HG02884 (cell line): ENCODE data around the gene BAZ2B.

Experiments used
- ATAC-seq: cut with Tn5 transposase; IDR thresholded peaks from one replicate; pipeline ENCODE4 v1.9.1; 2021; ENCODE audit warnings: mild to moderate bottlenecking, moderate library complexity; ENCODE audit not compliant: unreplicated experiment

Gene BAZ2B

DNA sequence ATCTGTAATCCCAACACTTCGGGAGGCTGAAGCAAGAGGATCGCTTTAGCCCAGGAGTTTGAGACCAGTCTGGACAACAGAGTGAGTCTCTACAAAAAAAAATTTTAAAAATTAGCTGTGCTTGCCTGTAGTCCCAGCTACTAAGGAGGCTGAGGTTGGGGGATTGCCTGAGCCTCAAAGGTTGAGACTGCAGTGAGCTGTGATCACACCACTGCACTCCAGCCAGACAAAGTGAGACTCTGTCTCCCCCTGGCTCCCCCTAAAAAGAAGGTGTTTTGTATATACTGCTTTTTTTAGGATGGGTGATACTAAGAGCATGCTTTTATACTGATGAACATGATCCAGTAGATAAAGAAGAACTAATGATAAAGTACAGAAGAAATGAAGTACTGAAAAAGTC is 145.0 kb downstream of the BAZ2B start:
- no peak for ATAC-seq

DNA sequence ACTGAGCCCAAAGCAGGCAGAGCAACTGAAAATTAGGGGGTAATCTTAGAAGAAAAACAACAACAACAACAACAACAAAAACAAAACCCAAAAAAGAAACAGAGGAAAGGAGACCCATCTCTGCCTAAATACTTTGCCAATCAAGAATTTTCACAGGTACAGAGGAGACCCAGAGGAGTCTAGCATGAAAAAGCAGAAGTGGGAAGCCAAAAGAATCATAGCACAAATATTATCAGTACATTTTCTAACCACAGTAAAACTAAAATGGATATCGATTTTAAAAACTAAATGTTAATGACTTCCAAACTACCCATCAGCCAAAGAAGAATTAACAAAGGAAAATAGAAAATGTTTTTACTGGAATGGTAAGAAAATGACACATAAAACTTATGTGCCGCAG is 148.1 kb downstream of the BAZ2B start:
- ATAC-seq, result no peak

DNA sequence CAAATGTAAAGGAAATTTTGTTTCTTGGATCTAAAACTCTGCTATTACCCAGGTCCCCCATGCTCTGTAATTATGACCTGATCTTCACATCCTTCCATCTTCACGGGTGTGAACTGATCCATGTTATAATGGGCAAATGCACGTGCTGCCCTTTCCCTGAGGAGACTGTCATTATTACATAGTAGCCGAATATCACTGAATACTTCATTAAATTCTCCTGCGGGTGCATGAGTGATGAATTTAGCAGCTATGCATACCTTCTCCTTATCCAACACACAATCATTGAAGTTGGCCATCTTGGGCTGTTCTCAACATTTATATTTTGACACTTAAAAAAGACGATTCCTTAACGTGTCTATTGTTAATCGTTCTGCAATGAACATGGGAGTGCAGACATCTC is 153.4 kb downstream of the BAZ2B start:
- no peak for ATAC-seq

DNA sequence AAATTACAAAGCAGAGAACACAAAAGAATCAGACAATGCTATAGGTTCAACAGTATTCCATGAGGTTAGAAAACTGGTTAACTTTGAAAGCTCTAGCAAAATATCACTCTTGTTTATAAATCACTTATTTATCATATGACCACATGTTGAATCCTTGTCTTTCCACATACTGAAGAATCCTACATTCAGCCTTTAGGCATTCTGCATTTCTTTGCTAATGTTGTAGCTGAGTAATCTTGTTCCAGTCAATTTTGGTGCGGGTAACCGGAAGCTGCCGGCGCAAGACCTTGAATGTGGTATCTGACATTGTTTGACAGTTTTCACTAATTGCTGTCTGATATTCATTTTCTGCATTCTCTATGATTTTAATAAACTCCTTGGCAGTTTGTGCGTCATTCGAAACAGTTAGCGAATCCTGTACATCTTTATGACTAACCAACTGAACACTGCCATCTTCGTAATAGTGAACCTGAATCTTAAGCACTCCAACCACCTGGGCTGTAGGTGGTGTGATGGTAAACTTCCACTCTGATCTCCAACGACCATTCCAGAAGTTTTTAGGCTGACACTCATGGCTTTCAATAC is 154.1 kb downstream of the BAZ2B start:
- ATAC-seq, result no peak

DNA sequence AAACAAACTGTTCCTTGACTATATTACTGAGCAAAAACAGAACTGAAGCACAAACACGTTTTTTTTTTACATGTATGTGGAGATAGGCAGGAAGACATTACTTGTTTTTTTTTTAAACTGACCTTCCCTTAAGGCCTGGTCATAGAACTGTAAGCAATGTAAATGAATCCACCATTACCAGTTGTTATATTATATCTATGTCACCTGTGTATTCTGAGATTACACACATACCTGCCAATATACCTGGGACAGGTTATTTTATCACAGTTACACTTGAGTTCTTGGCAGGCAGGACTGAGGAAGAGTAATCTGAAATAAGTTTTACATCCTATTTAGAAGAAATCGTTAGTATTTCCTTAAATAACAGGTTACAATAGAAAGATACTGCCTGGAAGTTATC is 155.3 kb downstream of the BAZ2B start:
- no peak for ATAC-seq

DNA sequence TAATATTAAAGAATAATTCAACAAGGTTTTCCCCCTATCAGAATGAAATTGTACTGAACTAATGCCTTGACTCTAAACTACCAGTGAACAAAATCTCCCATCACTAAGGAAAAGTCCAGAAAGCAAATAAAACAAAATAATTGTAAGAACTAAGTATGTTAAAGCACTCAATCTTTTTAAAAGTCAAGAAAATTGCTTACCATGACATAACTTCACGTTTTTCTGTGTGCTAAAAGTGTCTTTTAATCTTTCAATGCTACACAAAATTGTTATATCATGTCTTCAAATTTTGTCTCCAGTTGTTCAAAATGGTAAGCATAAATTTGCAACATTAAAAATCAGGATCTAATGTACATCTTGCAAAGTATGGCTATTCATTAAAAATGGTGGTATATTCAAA is 156.1 kb downstream of the BAZ2B start:
- no peak for ATAC-seq

DNA sequence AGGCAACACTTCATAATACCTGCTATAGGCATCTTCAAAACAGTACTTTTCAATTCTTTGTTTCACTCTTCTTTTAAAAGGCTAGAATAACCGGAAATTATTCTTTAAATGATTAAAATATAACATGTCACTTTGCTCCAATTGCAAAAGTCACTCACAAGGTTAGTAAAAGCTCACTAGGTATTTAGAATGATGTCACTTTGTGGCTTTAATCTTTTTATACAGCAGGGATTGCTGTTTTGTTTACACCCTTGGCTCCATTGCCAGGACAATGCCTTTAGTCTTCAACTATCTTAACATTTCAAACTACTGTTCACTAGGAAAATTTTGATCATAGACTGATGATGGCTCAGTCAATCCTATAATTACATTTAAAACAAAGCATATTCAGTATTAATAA is 157.1 kb downstream of the BAZ2B start:
- no peak for ATAC-seq

DNA sequence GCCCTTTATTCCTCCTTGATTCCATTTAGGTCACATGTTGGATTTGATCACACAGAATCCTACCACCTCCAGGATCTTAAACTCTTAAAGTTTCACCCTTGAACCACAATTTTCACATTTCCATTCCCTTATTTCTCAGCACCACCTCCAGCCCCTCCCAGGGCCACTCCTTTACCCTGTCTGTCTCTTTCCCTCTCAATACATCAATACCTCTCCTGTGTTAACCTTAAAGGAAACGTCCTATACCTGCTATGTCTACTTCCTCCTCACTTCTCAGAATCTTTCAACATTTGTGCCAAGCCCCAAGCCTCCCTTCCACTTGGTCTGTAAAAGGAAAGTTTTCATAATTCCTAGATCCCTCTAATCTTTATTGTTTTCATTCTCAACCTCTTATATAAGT is 158.8 kb downstream of the BAZ2B start:
- no peak for ATAC-seq

DNA sequence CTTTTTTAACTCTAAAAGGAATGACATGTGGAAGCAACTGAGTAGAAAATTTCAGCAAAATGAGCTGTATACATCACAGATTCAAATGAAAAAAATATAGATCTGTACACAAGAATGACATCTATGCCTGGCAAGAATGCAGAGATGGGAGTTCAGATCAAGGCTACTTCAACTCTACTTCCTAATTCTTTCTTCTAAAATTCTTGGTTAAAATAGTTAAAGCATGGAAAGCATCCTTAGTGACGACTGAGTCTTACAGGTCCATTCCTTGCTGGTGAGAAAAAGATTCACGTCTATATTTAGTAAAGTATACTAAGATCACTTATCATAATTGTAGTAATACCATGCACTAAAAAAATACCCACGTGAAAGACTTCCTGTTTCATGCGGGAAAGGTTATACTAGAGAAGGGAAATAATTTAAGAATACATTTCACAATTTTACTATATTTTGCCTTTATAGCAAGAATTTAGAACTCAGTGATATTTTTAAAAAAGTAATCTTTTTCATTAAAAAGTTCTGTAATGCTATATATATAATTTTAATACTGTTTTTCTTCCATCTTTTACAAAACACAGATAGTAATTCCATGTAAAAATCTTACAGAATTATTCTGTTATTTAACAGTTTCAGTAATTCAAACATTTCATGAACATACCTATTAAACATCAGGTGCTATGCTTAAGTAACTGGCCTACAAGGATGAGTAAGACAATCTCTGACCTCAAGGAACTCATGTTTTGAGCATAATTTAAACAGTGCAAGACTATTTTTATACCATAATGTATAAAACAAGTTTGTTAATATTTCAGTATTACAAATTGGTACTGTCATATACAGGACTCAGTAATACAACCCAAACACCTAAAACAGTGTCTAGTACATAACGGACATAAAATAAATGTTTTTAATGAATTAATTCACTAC is 159.6 kb downstream of the BAZ2B start:
- ATAC-seq, result peak; percentile 62

DNA sequence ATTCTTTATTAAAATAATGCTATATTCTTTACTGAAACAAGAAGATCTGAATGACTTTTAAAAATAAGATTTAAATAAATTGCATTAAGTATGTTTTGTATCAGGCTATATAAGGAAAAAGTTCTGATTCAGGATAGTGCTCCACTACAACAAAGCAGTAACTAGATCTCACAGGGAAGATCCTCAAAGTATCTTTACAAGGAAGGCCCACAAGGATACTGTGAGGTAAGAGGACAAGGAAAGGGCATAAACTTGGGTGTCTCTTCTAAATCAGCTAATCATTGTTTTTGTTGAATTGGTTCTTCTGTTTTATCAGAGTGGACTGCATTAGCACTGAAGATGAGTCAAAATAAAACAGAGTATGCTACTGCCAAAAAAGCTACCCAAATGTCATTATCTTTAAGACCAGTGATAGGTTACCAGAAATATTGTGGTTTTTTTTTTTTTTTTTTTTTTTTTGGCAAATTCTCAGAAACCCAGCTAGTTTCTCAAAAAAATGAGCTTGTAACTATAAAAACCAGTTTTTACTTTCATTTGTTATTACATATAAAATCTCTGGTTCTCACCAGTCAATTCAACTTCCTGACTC is 160.9 kb downstream of the BAZ2B start:
- no peak for ATAC-seq

DNA sequence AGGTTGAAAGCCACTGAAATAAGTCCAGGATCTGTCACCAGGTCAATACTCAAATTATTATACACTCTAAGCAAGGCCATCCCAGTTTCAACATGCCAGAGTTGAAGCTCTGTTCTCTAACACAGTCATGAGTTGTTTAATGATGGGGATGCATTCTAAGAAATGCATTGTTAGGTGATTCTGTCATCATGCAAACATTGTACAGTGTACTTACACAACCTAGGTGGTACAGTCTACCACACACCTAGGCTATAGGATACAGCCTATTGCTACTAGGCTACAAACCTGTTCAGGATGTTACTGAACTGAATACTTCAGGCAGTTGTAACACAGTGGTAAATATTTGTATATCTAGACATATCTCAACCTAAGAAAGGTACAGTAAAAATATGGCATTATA is 162.2 kb downstream of the BAZ2B start:
- no peak for ATAC-seq

DNA sequence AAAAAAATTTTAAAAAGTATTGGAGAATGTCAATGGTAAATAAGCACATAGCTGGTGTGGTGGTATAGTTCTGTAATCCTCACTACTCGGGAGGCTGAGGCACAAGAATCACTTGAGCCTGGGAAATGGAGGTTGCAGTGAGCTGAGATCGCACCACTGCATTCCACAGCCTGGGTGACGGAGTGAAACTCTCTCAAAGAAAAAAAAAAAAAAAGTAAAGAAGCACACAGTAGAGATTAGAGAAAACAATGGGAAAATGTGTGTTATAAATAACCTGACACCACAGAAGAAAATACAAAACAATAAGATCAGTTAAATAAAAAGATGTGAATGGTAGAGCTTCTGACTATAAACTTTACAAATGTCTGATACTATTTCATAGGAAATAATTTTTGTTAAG is 166.2 kb downstream of the BAZ2B start:
- no peak for ATAC-seq

DNA sequence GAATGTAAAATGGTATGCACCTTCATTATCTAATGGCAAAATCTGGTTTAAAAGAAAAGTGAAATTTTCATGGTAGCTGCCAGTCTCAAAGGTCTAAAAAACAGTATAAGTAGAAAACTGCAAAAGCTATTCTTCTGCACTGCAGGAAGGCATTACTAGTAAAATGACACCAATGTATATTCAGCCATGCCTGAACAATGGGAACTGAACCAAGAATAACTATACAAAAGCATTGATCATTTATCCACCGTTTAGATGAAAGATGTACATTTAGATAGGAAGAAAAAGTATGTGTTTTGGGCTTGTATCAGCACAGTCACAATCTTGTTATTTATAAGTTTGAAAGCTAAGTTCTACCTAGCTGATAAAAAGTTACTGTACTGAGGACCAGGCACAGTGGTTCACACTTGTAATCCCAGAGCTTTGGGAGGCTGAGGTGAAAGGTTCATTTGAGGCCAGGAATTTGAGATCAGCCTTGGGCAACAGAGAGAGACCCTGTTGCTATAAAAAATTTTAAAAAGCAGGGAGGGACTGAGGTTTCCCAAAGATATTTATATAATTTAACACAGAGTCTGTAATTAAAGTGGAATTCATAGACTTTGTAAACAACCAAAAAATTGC is 166.7 kb downstream of the BAZ2B start:
- ATAC-seq, result no peak

DNA sequence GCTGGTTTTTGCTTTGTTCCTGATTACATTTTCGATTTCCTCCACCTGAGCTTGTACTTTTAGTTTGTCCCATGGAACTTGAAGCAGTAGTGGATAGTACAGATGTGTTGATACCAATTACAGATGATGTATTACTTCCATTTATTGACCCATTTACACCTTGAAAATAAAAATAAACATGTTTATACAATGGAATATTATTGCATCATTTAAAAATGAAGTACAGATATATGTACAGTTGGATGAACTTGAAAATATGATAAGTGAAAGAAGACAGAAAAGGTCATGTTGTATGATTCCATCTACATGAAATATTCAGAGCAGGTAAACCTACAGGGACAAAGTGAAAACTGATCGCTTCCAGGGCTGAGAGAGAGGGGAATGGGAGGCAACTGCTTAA is 169.5 kb downstream of the BAZ2B start:
- no peak for ATAC-seq

DNA sequence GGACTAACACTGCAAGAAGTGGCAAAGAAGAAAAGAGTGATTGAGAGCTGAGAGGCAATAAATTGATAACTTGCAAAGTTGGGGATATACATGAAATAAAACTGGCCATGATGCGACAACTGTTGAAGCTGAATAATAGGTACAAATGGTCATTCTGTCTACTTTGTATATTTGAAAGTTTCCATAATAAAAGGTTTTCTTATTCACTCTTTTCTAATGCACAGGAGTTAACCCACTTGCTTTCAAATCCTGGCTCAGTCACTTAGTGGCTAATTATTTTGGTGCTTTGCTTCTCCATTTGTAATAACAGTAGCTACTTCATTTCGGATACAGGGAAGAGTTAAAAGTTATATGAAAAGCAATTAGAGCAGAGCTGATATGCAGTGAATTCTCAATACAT is 170.1 kb downstream of the BAZ2B start:
- ATAC-seq, result no peak

DNA sequence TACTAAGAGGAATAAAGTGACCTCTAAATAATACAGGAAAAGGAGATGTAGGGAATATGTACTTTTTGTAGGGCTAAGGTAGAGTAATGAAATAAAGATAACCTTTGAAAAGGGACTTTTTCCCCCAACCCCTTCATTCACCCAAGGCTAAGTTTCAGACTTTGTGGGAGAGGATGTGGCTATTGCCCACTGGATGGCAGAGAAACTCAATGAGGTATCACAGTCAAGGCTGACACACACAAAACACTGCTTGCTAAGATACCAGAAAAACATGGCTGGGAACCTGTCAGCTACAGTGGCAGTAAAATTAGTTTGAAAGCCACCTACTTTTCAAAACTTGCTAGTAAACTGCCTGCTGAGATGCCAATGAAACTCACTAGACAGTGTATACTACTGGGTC is 171.0 kb downstream of the BAZ2B start:
- no peak for ATAC-seq

DNA sequence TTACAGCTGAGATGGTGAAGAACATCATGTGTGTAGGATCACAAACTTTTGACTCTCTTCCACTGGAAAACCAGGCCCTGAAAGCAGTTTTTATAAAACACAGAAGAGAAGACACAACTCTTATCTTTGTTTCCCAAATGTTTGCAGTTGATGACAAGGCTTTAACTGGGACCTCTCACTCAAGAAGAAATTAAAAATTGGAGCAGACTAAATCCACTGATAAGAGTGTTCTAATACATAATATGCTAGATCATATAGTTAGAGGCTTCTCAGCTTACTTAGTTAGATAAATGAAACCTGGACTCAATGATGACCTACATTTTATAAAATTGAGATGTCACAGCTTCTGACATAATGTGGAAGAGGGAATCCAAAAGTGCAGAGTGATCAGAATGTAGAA is 171.6 kb downstream of the BAZ2B start:
- no peak for ATAC-seq

DNA sequence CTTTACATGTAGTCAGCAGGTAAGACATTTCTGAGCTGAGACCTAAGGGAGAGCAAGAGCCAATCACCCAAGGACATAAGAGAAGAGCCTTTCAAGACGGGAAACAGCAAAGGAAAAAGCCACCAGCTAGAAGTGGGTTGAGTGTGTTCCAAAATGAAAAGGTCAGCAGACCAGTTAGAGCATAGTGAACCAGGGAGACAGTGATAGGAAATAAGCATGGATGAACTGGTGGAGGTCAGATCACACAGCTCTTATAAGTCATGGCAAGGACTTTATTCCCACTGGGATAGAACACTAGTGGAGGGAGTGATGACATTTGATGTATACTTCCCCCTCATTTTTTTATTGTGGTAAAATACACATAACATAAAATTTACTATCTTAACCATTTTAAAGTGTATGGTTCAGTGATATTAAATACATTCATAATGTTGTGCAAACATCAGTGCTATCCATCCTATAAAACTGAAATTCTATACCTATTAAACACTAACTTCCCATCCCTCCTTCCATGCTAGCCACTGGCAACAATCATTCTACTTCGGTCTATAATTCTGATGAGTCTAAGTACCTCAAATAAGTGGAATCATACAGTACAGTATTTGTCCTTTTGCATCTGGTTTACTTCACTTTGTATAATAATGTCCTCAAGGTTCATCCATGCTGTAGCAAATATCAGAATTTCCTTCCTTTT is 174.0 kb downstream of the BAZ2B start:
- ATAC-seq, result no peak

DNA sequence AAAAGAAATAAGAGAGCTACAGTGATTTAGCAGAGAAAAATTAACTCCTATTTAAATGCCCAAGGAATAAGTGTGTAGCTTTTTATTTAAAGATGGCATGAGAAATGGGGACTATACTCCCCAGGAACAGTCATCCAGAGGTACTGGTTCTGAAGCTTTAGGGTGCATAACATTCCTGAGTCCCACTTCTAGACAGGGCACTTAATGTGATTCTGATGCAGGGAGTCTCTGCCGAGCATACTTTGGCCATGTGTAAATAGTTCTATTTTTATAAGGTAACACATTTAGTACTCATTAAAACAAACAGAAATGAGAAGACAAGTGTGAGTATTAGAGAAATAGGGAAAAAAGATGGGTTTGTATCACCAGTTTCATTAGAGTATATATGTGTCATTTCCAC is 175.2 kb downstream of the BAZ2B start:
- ATAC-seq, result no peak

DNA sequence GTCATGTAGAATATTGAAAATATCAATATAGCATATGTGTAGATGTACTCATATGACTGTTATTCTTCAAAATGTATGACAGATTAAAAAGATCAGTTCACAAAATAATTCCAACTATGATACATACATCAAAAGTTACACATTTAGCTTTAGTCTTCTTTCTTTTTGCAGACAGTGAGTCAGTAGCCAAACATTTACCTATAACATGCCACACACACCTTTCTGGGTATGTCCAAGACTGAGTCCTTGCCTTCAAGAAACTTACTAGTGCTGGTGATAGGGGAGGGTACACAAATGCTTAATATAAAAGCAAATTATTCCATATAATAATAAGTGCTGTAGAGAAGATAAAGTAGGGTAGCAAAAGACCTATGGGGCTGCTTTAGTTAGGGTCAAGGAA is 176.9 kb downstream of the BAZ2B start:
- ATAC-seq, result no peak

DNA sequence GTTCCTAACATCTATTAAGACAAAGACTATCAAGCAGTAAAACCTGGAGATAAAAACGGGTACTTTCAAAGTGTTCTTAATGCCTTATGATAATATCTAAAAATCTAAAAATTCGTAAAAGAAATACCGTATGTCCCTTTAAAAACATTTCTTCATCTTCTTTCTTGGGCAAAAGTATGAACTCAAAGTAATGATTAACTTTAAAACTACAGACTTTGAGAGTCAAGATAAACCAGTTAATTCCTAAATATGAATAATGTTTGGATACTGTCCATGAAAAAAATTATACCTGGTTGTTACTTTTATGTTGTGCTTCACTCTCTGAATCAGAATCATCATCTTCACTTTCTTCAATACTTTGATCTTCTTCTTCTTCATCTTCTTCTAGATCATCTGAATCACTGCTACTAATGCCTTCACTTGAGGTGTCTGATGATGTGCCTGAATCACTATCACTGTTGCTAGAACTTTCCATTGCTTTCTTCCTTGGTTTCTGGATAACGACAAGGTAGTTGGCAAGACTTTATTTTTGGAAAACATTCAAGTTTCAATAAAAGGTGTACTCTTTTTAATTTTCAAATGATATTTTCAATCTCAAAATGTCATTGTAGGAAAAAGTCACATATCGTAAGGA is 177.5 kb downstream of the BAZ2B start:
- ATAC-seq, result no peak
